Activated CD8-positive, alpha-beta memory T cell treated with anti-CD3 and anti-CD28 coated beads, Interleukin-2, amount 10 ng/mL, durations not matched to agents 7 days and 5 days (primary cell): Measurements from ENCODE around the gene CYSRT1. TPM values are rescaled to one million over a fixed set of nuclear protein-coding genes. Genes with fewer than 3 reads are reported as not detected.

Experiments
- ATAC-seq: fragments of 150-1000 bp; cut with Tn5 transposase; one replicate; pipeline ENCODE4 v1.10.0; 2021; ENCODE audit warnings: moderate library complexity
- CTCF ChIA-PET: fragments of 350-600 bp; sonication (Branson Sonifier 250); formaldehyde crosslinking; loops from one replicate; lab custom pipeline; 2021; ENCODE audit warnings: antibody characterized with exemption; lab: Charles Lee
- DNase-seq: peaks from one replicate; pipeline ENCODE4 v3.0.0-alpha.2; 2020
- H3K27ac Mint-ChIP-seq: one replicate; pipeline ENCODE4 v1.8.0; 2021; ENCODE audit warnings: mild to moderate bottlenecking, mixed read lengths
- H3K27me3 Mint-ChIP-seq: one replicate; pipeline ENCODE4 v1.8.0; 2021; ENCODE audit warnings: mixed read lengths
- H3K36me3 Mint-ChIP-seq: one replicate; pipeline ENCODE4 v1.8.0; 2021; ENCODE audit warnings: mild to moderate bottlenecking, mixed read lengths
- H3K4me1 Mint-ChIP-seq: one replicate; pipeline ENCODE4 v1.8.0; 2021; ENCODE audit warnings: mixed read lengths
- H3K4me3 Mint-ChIP-seq: one replicate; pipeline ENCODE4 v1.8.0; 2021; ENCODE audit warnings: mild to moderate bottlenecking, moderate library complexity, mixed read lengths
- H3K9me3 Mint-ChIP-seq: one replicate; pipeline ENCODE4 v1.8.0; 2022; ENCODE audit warnings: low read depth, mixed read lengths
- total RNA-seq, 2 experiments: library from RNA; stranded (reverse); gene quantifications; one replicate each; pipeline ENCODE4 v1.2.3, GENCODE V29; 2021

CYSRT1 gene
- total RNA-seq, 2 experiments from 2014 or later, result 0.53 to 0.89 TPM

- H3K9me3 Mint-ChIP-seq, result no peaks in the 10 kb centered on the region
- no peaks in the 10 kb centered on the region for H3K27me3 Mint-ChIP-seq
- no peak overlapping the region for H3K27ac Mint-ChIP-seq
- ATAC-seq (no peak), DNase-seq (no peak)
- no peaks in the 10 kb centered on the region for H3K36me3 Mint-ChIP-seq
- no peak overlapping the region for H3K4me3 Mint-ChIP-seq
- CTCF ChIA-PET, result interaction anchor here (1.0 kb wide), 1 partner anchor 18 kb away, joined by 3 read pairs; no protein-coding TSS in a partner anchor
- H3K4me1 Mint-ChIP-seq, result peaks cover 4% of the 10 kb centered on the region
Measured at GRCh38 chr9:137218754-137219271, 6.2 kb upstream of the CYSRT1 start.

- Mint-ChIP-seq H3K27me3 (no peaks in the 10 kb centered on the region), H3K4me1 (peaks cover 11% of the 10 kb centered on the region), H3K36me3 (no peaks in the 10 kb centered on the region), H3K4me3 (no peak overlapping the region), H3K9me3 (no peaks in the 10 kb centered on the region), H3K27ac (no peak overlapping the region)
- DNase-seq (no peak), ATAC-seq (no peak)
- CTCF ChIA-PET, result interaction anchor here (0.6 to 1.1 kb wide), 4 partner anchors 15 to 65 kb away, joined by 3 to 5 read pairs (median 3); partner anchors contain the start of genes NDOR1 and TMEM203
Measured at GRCh38 chr9:137219757-137220316, 5.1 kb upstream of the CYSRT1 start.

DNA sequence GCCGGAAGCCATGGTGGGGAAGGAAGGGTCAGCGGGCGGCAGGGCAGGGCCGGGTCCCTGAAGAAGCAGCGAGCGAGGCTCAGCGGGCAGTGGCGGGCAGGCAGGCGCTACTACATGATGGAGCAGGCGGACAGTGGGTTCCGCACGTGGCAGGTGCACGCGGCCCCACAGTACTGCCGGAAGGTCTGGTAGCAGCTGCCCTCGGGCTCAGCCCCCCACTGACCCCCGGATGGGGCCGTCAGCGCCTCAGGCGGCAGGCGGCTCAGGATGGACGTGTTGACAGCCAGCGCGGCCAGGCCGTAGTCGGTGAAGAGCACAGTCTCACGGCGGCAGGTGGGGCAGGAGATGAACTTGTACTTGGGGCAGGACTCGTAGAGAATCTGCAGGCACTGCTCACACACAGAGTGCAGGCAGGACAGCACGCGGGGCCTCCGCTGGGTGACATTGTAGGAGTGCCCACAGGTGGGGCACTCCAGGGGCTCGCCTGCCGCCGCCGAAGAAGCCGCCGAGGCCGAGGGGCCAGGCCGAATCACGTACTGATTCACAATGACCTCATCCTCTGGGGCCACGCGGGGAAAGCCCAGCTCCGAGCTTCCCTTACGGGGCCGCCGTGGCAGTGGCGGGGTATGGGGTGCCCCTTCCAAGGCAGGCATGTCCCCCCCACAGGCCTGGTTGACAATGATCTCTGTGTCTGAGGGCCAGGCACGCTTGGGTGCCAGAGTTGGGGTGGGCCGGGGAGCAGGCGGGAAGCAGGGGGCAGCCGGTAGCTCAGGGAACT, 4.5 kb upstream of the CYSRT1 start:
- no peak overlapping the region for H3K27ac Mint-ChIP-seq
- DNase-seq (no peak), ATAC-seq (no peak)
- no peak overlapping the region for H3K4me3 Mint-ChIP-seq
- H3K27me3 Mint-ChIP-seq, result no peaks in the 10 kb centered on the region
- CTCF ChIA-PET, result interaction anchor here (0.6 to 1.1 kb wide), 5 partner anchors 15 to 65 kb away, joined by 3 to 5 read pairs (median 3); partner anchors contain the start of genes NDOR1 and TMEM203
- H3K4me1 Mint-ChIP-seq, result peaks cover 15% of the 10 kb centered on the region
- H3K36me3 Mint-ChIP-seq, result no peaks in the 10 kb centered on the region
- no peaks in the 10 kb centered on the region for H3K9me3 Mint-ChIP-seq

DNA sequence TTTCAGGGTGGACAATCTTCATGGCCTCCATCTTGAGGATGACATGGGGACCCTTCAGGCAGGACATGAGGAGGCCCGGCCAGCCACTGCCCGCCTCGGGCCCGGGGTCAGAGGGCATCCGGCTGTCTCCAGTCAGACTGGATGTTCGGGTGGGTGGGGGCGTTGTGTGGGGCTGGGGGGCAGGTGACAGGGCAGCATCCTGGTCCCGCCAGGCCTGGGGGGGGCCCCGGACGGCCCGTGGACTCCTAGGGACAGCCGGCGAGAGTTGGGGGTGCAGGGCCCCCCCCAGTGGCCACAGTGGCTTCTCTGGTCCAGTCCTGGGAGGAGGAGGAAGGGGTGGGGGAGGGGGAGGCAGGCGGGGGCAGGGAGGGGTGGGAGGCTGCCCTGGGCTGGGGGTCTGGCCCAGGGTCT, 3.9 kb upstream of the CYSRT1 start:
- Mint-ChIP-seq H3K27ac (no peak overlapping the region), H3K4me3 (no peak overlapping the region), H3K27me3 (no peaks in the 10 kb centered on the region), H3K36me3 (no peaks in the 10 kb centered on the region), H3K4me1 (peaks cover 16% of the 10 kb centered on the region), H3K9me3 (no peaks in the 10 kb centered on the region)
- ATAC-seq (no peak), DNase-seq (no peak)
- CTCF ChIA-PET, result interaction anchor here (1.0 to 1.1 kb wide), 2 partner anchors 16 to 32 kb away, joined by 3 to 5 read pairs; no protein-coding TSS in a partner anchor

GRCh38 chr9:137221506-137222111, 3.4 kb upstream of the CYSRT1 start:
- DNase-seq (no peak), ATAC-seq (no peak)
- H3K27me3 Mint-ChIP-seq, result no peaks in the 10 kb centered on the region
- no peak overlapping the region for H3K4me3 Mint-ChIP-seq
- no peaks in the 10 kb centered on the region for H3K36me3 Mint-ChIP-seq
- peaks cover 16% of the 10 kb centered on the region for H3K4me1 Mint-ChIP-seq
- H3K9me3 Mint-ChIP-seq, result no peaks in the 10 kb centered on the region
- CTCF ChIA-PET, result interaction anchor here (0.7 to 6.8 kb wide), 5 partner anchors 12 to 154 kb away, joined by 3 to 110 read pairs (median 4); partner anchors contain the start of gene TUBB4B
- no peak overlapping the region for H3K27ac Mint-ChIP-seq

GRCh38 chr9:137222190-137223077, 2.5 kb upstream of the CYSRT1 start, which contains the start of gene RNF208:
Gene RNF208, minus strand, starts transcription at chr9:137222240. Its CDS starts 1,028 bp downstream, at chr9:137221212.
- ATAC-seq (no peak), DNase-seq (no peak)
- H3K27me3 Mint-ChIP-seq, result no peaks in the 10 kb centered on the region
- CTCF ChIA-PET, result interaction anchor here (0.6 to 6.8 kb wide), 18 partner anchors 8 to 159 kb away, joined by 3 to 110 read pairs (median 4); partner anchors contain the start of genes ANAPC2, SSNA1, TPRN and TUBB4B
- H3K4me1 Mint-ChIP-seq, result peaks cover 16% of the 10 kb centered on the region
- H3K9me3 Mint-ChIP-seq, result no peaks in the 10 kb centered on the region
- H3K27ac Mint-ChIP-seq, result peak within 1 kb of the TSS; percentile 72
- H3K4me3 Mint-ChIP-seq, result peak within 1 kb of the TSS; percentile 72
- no peaks in the 10 kb centered on the region for H3K36me3 Mint-ChIP-seq

DNA sequence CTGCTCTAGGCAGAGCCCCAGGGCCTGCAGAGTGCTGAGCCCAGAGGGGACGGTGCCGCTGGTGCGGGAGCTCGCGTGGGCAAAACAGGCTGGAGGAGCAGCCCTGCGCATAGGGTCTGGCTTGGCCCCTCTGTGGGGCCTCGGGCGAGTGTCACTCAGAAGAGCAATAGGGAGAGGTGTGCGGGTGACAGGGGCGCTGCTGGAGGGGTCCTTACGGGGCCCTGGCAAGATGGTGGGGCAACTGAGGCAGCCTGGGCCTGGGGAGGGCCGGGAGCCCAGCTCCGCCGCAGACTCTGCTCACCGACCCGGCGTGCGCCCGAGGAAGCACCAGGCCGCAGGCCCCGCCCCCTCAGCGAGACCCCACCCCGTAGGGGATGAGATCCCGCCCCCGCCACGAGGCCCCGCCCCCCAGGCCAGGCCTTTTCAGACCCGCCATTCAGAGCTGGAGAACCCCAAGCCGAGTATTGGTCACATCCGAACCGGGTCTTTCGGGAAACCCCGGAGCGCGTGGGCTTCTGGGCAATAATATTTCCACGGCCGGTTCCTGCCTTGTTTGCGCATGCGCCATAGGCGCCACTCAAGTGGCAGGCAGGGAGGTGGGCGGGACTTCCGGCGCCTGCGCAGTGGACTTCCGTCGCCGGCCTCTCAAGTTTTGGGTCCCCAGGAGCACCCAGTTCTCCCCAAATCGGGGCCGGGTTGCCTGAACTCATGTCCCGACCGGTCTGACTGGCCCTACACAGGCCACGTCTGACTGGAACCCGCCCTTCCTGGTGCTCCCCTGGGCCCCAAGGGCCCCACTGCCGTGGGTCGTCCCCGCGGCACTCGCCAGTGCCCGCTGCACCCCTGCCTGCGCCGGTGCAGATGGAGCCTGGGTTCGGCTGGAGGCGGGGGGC, 1.6 kb upstream of the CYSRT1 start:
- Mint-ChIP-seq H3K9me3 (no peaks in the 10 kb centered on the region), H3K4me3 (peak overlapping the region; percentile 72), H3K4me1 (peaks cover 18% of the 10 kb centered on the region), H3K27me3 (no peaks in the 10 kb centered on the region), H3K27ac (peak overlapping the region; percentile 72), H3K36me3 (no peaks in the 10 kb centered on the region)
- CTCF ChIA-PET, result interaction anchor here (0.8 to 6.8 kb wide), 18 partner anchors 9 to 177 kb away, joined by 3 to 110 read pairs (median 4); partner anchors contain the start of genes ANAPC2, NPDC1, NRARP and SSNA1
- ATAC-seq (peak; percentile 91), DNase-seq (peak; percentile 99)

GRCh38 chr9:137225699-137226331, 841 bp downstream of the CYSRT1 start:
- Mint-ChIP-seq H3K4me3 (no peak overlapping the region), H3K27ac (no peak overlapping the region), H3K27me3 (no peaks in the 10 kb centered on the region), H3K36me3 (no peaks in the 10 kb centered on the region), H3K4me1 (peaks cover 18% of the 10 kb centered on the region), H3K9me3 (no peaks in the 10 kb centered on the region)
- ATAC-seq (no peak), DNase-seq (no peak)
- CTCF ChIA-PET, result interaction anchor here (0.8 to 6.8 kb wide), 12 partner anchors 9 to 130 kb away, joined by 3 to 110 read pairs (median 18); partner anchors contain the start of genes ANAPC2, GRIN1, NDOR1 and SSNA1

DNA sequence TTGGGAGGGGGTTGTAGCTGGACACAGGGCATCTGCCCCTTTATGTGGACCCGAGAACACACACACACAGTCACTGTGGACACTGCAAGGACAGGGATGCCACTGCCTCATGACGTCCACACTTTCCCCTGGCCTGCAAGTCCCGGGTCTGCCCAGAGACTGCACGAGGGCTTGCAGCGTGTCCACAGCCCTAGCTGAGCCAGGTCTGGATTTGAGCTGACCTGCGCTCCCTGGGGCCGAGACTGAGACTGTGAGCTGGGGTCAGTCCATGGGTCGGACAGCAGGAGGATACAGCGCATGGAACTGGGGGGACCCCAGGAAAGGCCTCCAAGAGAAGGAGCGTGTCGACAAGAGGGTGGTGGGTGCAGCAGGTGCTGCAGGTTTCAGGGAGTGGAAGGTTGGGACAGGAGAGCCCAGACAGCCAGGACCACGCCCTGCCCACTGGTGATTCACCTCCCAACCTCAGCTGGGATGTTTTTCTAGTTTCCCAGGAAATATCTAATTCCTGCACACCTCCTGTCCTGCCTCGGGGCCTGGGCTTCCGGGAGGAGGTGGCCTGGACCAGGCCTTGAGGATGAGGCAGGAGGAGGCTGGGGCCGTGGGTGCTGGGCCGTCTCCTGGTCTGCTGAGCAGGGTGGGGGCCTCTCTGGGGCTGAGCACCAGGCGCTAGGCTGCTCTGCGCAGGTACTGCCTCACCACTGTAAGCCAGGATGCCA, 1.5 kb downstream of the CYSRT1 start:
- H3K27me3 Mint-ChIP-seq, result no peaks in the 10 kb centered on the region
- no peak overlapping the region for H3K27ac Mint-ChIP-seq
- CTCF ChIA-PET, result interaction anchor here (0.8 to 6.8 kb wide), 22 partner anchors 8 to 180 kb away, joined by 3 to 110 read pairs (median 10); partner anchors contain the start of genes ANAPC2, GRIN1, MAN1B1 and NDOR1
- peaks cover 18% of the 10 kb centered on the region for H3K4me1 Mint-ChIP-seq
- no peak for DNase-seq
- no peak overlapping the region for H3K4me3 Mint-ChIP-seq
- no peaks in the 10 kb centered on the region for H3K36me3 Mint-ChIP-seq
- no peaks in the 10 kb centered on the region for H3K9me3 Mint-ChIP-seq
- no peak for ATAC-seq

DNA sequence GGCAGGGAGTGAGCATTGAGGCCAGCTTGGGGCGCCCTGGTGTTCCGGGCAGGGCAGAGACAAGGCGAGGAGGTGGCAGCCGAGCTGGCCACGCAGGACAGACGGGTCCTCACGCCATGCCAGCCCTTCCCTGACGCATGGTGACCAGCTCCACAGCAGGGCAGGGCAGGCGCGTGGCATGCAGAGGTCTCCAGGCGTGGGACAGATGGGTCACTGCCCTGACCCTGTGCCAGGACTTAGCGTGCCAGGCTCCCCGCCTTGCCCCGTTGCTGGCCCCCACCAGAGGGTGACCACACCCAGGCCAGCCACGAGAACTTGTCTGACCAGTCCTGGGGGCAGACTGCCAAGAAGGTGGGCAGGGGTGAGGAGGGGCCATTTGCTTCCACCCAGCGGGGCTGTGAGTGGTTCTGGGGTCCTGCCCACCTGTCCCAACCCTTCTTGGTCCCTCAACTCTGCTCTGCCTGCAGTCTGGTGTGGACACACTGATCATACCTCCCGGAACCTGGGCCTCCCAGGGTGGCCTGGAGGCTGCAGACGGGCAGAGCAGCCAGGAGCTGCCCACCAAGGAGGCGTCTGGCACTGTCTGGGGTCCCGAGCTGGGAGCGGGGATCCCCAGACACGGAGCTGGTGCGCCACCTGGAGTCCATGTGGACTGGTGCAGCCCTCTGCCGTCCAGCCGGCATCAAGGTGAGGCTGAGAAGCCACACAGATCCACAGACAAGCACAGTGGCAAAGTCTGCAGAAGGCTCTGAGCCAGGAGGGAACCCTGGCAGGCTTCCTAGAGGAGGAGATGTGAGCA, 2.3 kb downstream of the CYSRT1 start, which contains the start of gene RNF224:
RNF224 (plus strand) TSS at position 449 of the 799 bp plus-strand sequence. CDS start 834 bp downstream, outside the sequence.
- ATAC-seq (peak; percentile 46), DNase-seq (peak; percentile 89)
- Mint-ChIP-seq H3K9me3 (no peaks in the 10 kb centered on the region), H3K4me1 (peaks cover 18% of the 10 kb centered on the region), H3K27ac (no peak within 1 kb of the TSS), H3K36me3 (no peaks in the 10 kb centered on the region), H3K27me3 (no peaks in the 10 kb centered on the region), H3K4me3 (no peak within 1 kb of the TSS)
- CTCF ChIA-PET, result interaction anchor here (0.6 to 6.8 kb wide), 26 partner anchors 11 to 232 kb away, joined by 3 to 110 read pairs (median 6); partner anchors contain the start of genes ANAPC2, GRIN1, MAN1B1 and NDOR1
